ENCODE results near the gene SLC6A13. TPM values are rescaled to one million over a fixed set of nuclear protein-coding genes. Genes with fewer than 3 reads are reported as not detected.

SLC6A13 gene
- polyA plus RNA-seq, 1 donor (not counting 4 experiments of a cell fraction or from before 2014, with no cell fraction given): 0.33 TPM

DNA sequence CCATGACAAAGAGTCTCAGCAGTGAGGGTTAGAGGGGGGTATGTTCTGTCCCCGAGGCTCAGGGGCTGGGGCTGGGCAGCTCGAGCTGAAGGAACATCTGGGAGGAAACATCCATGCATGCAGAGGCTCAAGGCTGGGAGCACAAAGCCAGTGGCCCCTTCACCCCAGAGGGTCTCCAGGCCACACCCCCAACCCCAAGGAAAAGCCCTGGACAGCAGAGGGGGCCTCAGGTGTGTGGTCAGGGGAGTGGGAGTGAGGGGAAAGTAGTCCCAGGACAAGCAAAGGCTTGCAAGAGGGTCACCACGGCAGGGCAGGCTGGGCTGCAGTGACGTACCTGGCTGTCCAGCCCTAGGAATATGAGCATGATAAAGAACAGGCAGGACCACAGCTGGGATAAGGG is 66.2 kb downstream of the SLC6A13 start:
- Histone ChIP-seq H3K9me1 (ENCODE audit: control insufficient read depth, extremely low read depth, insufficient read depth, low read length) (no peaks in the 10 kb centered on the region), H3K9ac (ENCODE audit: control insufficient read depth, extremely low read depth, insufficient read depth, low read length) (no peak overlapping the region), H3K9me3 (ENCODE audit: control insufficient read depth, low read depth, low read length) (no peaks in the 10 kb centered on the region), H3K4me3 (ENCODE audit: control insufficient read depth in 2 of 3, extremely low read depth in 1 of 3, insufficient read depth in 2 of 3, low read depth in 1 of 3, low read length in 3 of 3) (no peak overlapping the region), H3K36me3 (ENCODE audit: control insufficient read depth in 2 of 2, extremely low read depth in 1 of 2, insufficient read depth in 2 of 2, low read length in 2 of 2) (no peaks in the 10 kb centered on the region), H4K20me1 (ENCODE audit: control insufficient read depth, extremely low read depth, insufficient read depth, low read length) (no peaks in the 10 kb centered on the region), H2AFZ (ENCODE audit: control insufficient read depth, low read length) (no peak overlapping the region), H3K79me2 (ENCODE audit: control insufficient read depth, insufficient read depth, low read length) (no peaks in the 10 kb centered on the region), H3K4me2 (ENCODE audit: control insufficient read depth, extremely low read depth, insufficient read depth, low read depth, low read length) (no peak overlapping the region), H3K27me3 (ENCODE audit: control insufficient read depth, extremely low read depth, insufficient read depth, low read length) (peaks cover 23% of the 10 kb centered on the region), H3K27ac (ENCODE audit: control insufficient read depth, insufficient read depth, low read length) (no peak overlapping the region), H3K4me1 (ENCODE audit: control insufficient read depth, extremely low read depth, insufficient read depth, low read length) (no peaks in the 10 kb centered on the region)
- FAIRE-seq (no peak), DNase-seq (ENCODE audit: low read depth, low spot score) (no peak)
- dilution Hi-C loops (cut with MboI; ENCODE audit: extremely low pct_ligation_motif_present, low sequenced_read_pairs): no loop called here
- no peak for TF ChIP-seq EZH2 (IDR thresholded peaks at IDR 0.05; ENCODE audit: low read length)
- TF ChIP-seq CTCF (optimal IDR thresholded peaks at IDR 0.05 in 1 of 3, IDR thresholded peaks at IDR 0.05 in 1 of 3, conservative IDR thresholded peaks at IDR 0.05 in 1 of 3; ENCODE audit: extremely low read depth in 1 of 3, insufficient read depth in 2 of 3, low read length in 3 of 3): no peak

DNA sequence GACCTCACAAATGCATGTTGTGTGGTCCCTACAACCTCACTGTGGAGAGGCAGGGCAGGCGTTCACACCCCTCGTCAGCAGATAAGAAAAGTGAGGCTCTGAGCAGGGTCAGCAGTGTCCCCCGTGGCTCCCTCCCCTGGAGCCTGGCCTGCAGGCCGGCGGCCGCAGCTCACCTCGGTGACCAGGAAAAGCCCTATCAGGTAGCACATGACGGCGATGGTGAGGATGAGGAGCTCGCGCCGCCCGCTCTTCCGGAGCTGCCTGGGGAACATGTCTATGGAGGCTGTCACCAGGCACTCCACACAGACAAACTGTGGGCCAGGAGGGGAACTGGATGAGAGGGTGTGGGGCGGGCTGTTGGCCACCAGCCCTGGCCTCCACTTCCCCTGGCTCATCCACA is 66.7 kb downstream of the SLC6A13 start:
- H3K9ac ChIP-seq (ENCODE audit: control insufficient read depth, extremely low read depth, insufficient read depth, low read length): no peak overlapping the region
- no peaks in the 10 kb centered on the region for H3K9me1 ChIP-seq (ENCODE audit: control insufficient read depth, extremely low read depth, insufficient read depth, low read length)
- dilution Hi-C loops (cut with MboI; ENCODE audit: extremely low pct_ligation_motif_present, low sequenced_read_pairs): no loop called here
- no peaks in the 10 kb centered on the region for H4K20me1 ChIP-seq (ENCODE audit: control insufficient read depth, extremely low read depth, insufficient read depth, low read length)
- peaks cover 22% of the 10 kb centered on the region for H3K27me3 ChIP-seq (ENCODE audit: control insufficient read depth, extremely low read depth, insufficient read depth, low read length)
- H3K79me2 ChIP-seq (ENCODE audit: control insufficient read depth, insufficient read depth, low read length): no peaks in the 10 kb centered on the region
- H3K4me2 ChIP-seq (ENCODE audit: control insufficient read depth, extremely low read depth, insufficient read depth, low read depth, low read length): no peak overlapping the region
- H2AFZ ChIP-seq (ENCODE audit: control insufficient read depth, low read length): no peak overlapping the region
- H3K9me3 ChIP-seq (ENCODE audit: control insufficient read depth, low read depth, low read length): no peaks in the 10 kb centered on the region
- H3K36me3 ChIP-seq (ENCODE audit: control insufficient read depth in 2 of 2, extremely low read depth in 1 of 2, insufficient read depth in 2 of 2, low read length in 2 of 2): no peaks in the 10 kb centered on the region
- FAIRE-seq: no peak
- DNase-seq (ENCODE audit: low read depth, low spot score): no peak
- TF ChIP-seq EZH2 (IDR thresholded peaks at IDR 0.05; ENCODE audit: low read length) (no peak), CTCF (optimal IDR thresholded peaks at IDR 0.05 in 1 of 3, IDR thresholded peaks at IDR 0.05 in 1 of 3, conservative IDR thresholded peaks at IDR 0.05 in 1 of 3; ENCODE audit: extremely low read depth in 1 of 3, insufficient read depth in 2 of 3, low read length in 3 of 3) (no peak)
- no peak overlapping the region for H3K27ac ChIP-seq (ENCODE audit: control insufficient read depth, insufficient read depth, low read length)
- H3K4me3 ChIP-seq (ENCODE audit: control insufficient read depth in 2 of 3, extremely low read depth in 1 of 3, insufficient read depth in 2 of 3, low read depth in 1 of 3, low read length in 3 of 3): no peak overlapping the region
- no peaks in the 10 kb centered on the region for H3K4me1 ChIP-seq (ENCODE audit: control insufficient read depth, extremely low read depth, insufficient read depth, low read length)

Data from keratinocyte (primary cell).